HepG2 (cell line): ENCODE results near the gene PRR15L.

ENCODE experiments used
- CTCF ChIP-seq: sonication (generic); formaldehyde crosslinking; IDR thresholded peaks from 2 replicates; pipeline ENCODE4 v1.5.0; 2020; ENCODE audit warnings: mild to moderate bottlenecking, missing genetic modification reagents, moderate library complexity
- ZBTB44 ChIP-seq: sonication (generic); formaldehyde crosslinking; IDR thresholded peaks from 2 replicates; pipeline ENCODE4 v1.4.0; 2020; ENCODE audit warnings: missing genetic modification reagents
- ZZZ3 ChIP-seq: sonication (generic); formaldehyde crosslinking; IDR thresholded peaks from 2 replicates; pipeline ENCODE4 v1.4.0; 2020; ENCODE audit warnings: missing genetic modification reagents, mild to moderate bottlenecking, borderline replicate concordance

- TF ChIP-seq ZBTB44 (CRISPR knock-in tag) (peak; percentile 82), CTCF (CRISPR knock-in tag) (peak; percentile 35; the same call in 1 of the 2 replicates), ZZZ3 (CRISPR knock-in tag) (no peak)
Observed at GRCh38 chr17:47941246-47942095, 16.2 kb downstream of the PRR15L start, which contains the start of gene PNPO.
